SK-N-SH (cell line): ENCODE measurements around the gene CD79A.

Source experiments
- CTCF ChIP-seq: fragments of 200-600 bp; sonication (generic); IDR thresholded peaks from 2 replicates; pipeline ENCODE4 v1.6.1; 2017; ENCODE audit warnings: antibody characterized with exemption, mild to moderate bottlenecking, moderate library complexity
- POLR2AphosphoS5 ChIP-seq: IDR thresholded peaks from 2 replicates; pipeline ENCODE4 v1.6.1; 2012; ENCODE audit warnings: low read depth, low read length
- RFX5 ChIP-seq: IDR thresholded peaks from 2 replicates; pipeline ENCODE4 v1.6.1; 2012; ENCODE audit warnings: mild to moderate bottlenecking, improper control_type of control experiment, low read length
- TAF1 ChIP-seq: IDR thresholded peaks from 2 replicates; pipeline ENCODE4 v1.6.1; 2012; ENCODE audit warnings: low read depth, mild to moderate bottlenecking, low read length, moderate library complexity, borderline replicate concordance
- USF2 ChIP-seq: fragments of 150-350 bp; IDR thresholded peaks from 2 replicates; pipeline ENCODE4 v1.6.1; 2017; ENCODE audit warnings: antibody characterized with exemption, low read length, low read depth, borderline replicate concordance

GRCh38 chr19:41853344-41853743 lies 23.7 kb upstream of the CD79A start:
- TF ChIP-seq RFX5 (no peak), POLR2AphosphoS5 (no peak), USF2 (no peak), TAF1 (no peak), CTCF (no peak)
